K562 (cell line): ENCODE data around the gene PHF12. TPM values are rescaled to one million over a fixed set of nuclear protein-coding genes. Genes with fewer than 3 reads are reported as not detected.
A peak's percentile ranks its signal among the peaks of the same experiment; 100 is the strongest.

Experiments
- ATF3 ChIP-seq, 2 experiments: fragments of 450-650 bp in 1 of 2; sonication (generic) in 1 of 2; formaldehyde crosslinking in 1 of 2; IDR thresholded peaks in 1 of 2; conservative IDR thresholded peaks in 1 of 2; 2 replicates each; pipeline versions ENCODE4 v1.6.1 to v1.8.1; 2016 to 2023; ENCODE audit warnings: mild to moderate bottlenecking in 2 of 2, moderate library complexity in 2 of 2, inconsistent platforms in 1 of 2, missing genetic modification reagents in 1 of 2
- CBFA2T3 ChIP-seq: fragments of 450-650 bp; IDR thresholded peaks from 2 replicates; pipeline ENCODE4 v1.6.1; 2017
- CLOCK ChIP-seq: fragments of 250-450 bp; sonication (Bioruptor Pico); IDR thresholded peaks from 2 replicates; pipeline ENCODE4 v1.4.0; 2020; ENCODE audit warnings: mild to moderate bottlenecking, moderate library complexity, borderline replicate concordance
- CTBP1 ChIP-seq: fragments of 450-650 bp; IDR thresholded peaks from 2 replicates; pipeline ENCODE4 v1.6.1; 2016; ENCODE audit warnings: borderline replicate concordance
- ELF4 ChIP-seq: fragments of 450-650 bp; formaldehyde crosslinking; IDR thresholded peaks from 2 replicates; pipeline ENCODE4 v1.4.0; 2022; ENCODE audit warnings: missing genetic modification characterization
- GABPB1 ChIP-seq: sonication (generic); formaldehyde crosslinking; IDR thresholded peaks from 2 replicates; pipeline ENCODE4 v1.8.0; 2022; ENCODE audit warnings: mild to moderate bottlenecking, missing genetic modification reagents
- HMGN3 ChIP-seq: IDR thresholded peaks from 2 replicates; pipeline ENCODE4 v1.6.1; 2011; ENCODE audit warnings: borderline replicate concordance, low read depth, mild to moderate bottlenecking, mixed read lengths, low read length; ENCODE audit not compliant: insufficient read length; ENCODE audit errors: extremely low read depth
- HNRNPH1 ChIP-seq: fragments of 200-400 bp; formaldehyde crosslinking; optimal IDR thresholded peaks from 2 replicates; pipeline ENCODE3; 2017; ENCODE audit warnings: low read depth, mild to moderate bottlenecking, low read length, moderate library complexity
- LEF1 ChIP-seq: fragments of 450-650 bp; IDR thresholded peaks from 2 replicates; pipeline ENCODE4 v1.6.1; 2016; ENCODE audit warnings: mild to moderate bottlenecking
- POLR2AphosphoS5 ChIP-seq: IDR thresholded peaks from 2 replicates; pipeline ENCODE4 v1.6.1; 2011; ENCODE audit warnings: mild to moderate bottlenecking, low read depth, low read length, moderate library complexity; ENCODE audit not compliant: control insufficient read depth, insufficient read depth
- RNF219 ChIP-seq: fragments of 250-450 bp; sonication (Bioruptor Pico); IDR thresholded peaks from 2 replicates; pipeline ENCODE4 v1.5.0; 2022; ENCODE audit warnings: mild to moderate bottlenecking
- SIN3A ChIP-seq, 2 experiments: fragments of 150-350 bp in 1 of 2; IDR thresholded peaks; 2 replicates each; pipeline ENCODE4 v1.6.1; 2011 to 2016; ENCODE audit warnings: borderline replicate concordance in 2 of 2, low read depth in 2 of 2, low read length in 2 of 2, mild to moderate bottlenecking in 2 of 2, moderate library complexity in 2 of 2; ENCODE audit not compliant: control insufficient read depth in 1 of 2
- SUPT5H ChIP-seq: fragments of 450-650 bp; IDR thresholded peaks from 2 replicates; pipeline ENCODE4 v1.6.1; 2016
- ZFP36 ChIP-seq: fragments of 150-350 bp; IDR thresholded peaks from 2 replicates; pipeline ENCODE4 v1.6.1; 2018; ENCODE audit warnings: low read length, low read depth; ENCODE audit not compliant: partially characterized antibody
- ZNF592 ChIP-seq: fragments of 450-650 bp; IDR thresholded peaks from 2 replicates; pipeline ENCODE4 v1.6.1; 2017; ENCODE audit warnings: antibody characterized with exemption, mild to moderate bottlenecking
- ZNF75A ChIP-seq: fragments of 450-650 bp; formaldehyde crosslinking; IDR thresholded peaks from 2 replicates; pipeline ENCODE4 v1.4.0; 2020; ENCODE audit warnings: mild to moderate bottlenecking
- polyA plus RNA-seq, 8 experiments: library from polyadenylated mRNA; depleted of rRNA in 4 of 8; stranded (reverse) in 5 of 8; unstranded in 3 of 8; fragments of >200 nt; fragmentation: Nextera tagmentation in 2 of 8; fragmentation: Illumina TruSeq in 1 of 8; extraction: Ambion mirVana in 2 of 8; extraction: Trizol in 1 of 8; gene quantifications; 2 replicates each; pipeline versions ENCODE4 v1.2.1 to v1.2.3, GENCODE V29; 2011 to 2014; ENCODE audit warnings: inconsistent platforms in 1 of 8, missing spikeins in 1 of 8
- total RNA-seq, 7 experiments: library from RNA; depleted of rRNA in 6 of 7; stranded (reverse); fragments of >200 nt in 6 of 7; fragmentation: Illumina TruSeq in 2 of 7; extraction: Trizol in 2 of 7; gene quantifications; 2 replicates each; pipeline versions ENCODE4 v1.2.1 to v1.2.3, GENCODE V29; 2011 to 2021; ENCODE audit warnings: low replicate concordance in 1 of 7

The PHF12 gene
- total and polyA plus RNA-seq, 9 of the 15 experiments (the other 6 are each of a cell fraction or from before 2014, with no cell fraction given): 0.82 to 31.3 (median 13.5) TPM

GRCh38 chr17:28906706-28907438 lies 44.4 kb downstream of the PHF12 start (continued):
- TF ChIP-seq HMGN3 (no peak), CLOCK (CRISPR knock-in tag) (no peak), LEF1 (no peak), RNF219 (CRISPR knock-in tag) (no peak), SIN3A (IDR thresholded peaks at IDR 0.05; ENCODE audit: borderline replicate concordance in 2 of 2, control insufficient read depth in 1 of 2, low read depth in 2 of 2, low read length in 2 of 2) (0 out of 4 replicates have a peak, but pooled peaks of 1 of the 2 experiments have one; percentile 14), ELF4 (CRISPR knock-in tag) (0 out of 2 replicates have a peak, but pooled peaks have one; percentile 43), HNRNPH1 (no peak), POLR2AphosphoS5 (peak; percentile 24; the same call in 1 of the 2 replicates), SUPT5H (no peak), CTBP1 (peak; percentile 34; the same call in 1 of the 2 replicates), ZNF592 (0 out of 2 replicates have a peak, but pooled peaks have one; percentile 15), CBFA2T3 (peak; percentile 60), ZNF75A (CRISPR knock-in tag) (peak; percentile 79), ZFP36 (peak; percentile 36), ATF3 (IDR thresholded peaks at IDR 0.05) (no peak), ATF3 (CRISPR knock-in tag; conservative IDR thresholded peaks at IDR 0.05) (0 out of 2 replicates have a peak, but pooled peaks have one; percentile 17), GABPB1 (no peak)
